Islet of Langerhans (tissue), 1 donor: ENCODE results near the gene STH.
A peak's percentile ranks its signal among the peaks of the same experiment; 100 is the strongest.

Source experiments
- FAIRE-seq: peaks from one replicate; lab custom pipeline; 2011; peaks lifted over from hg19 to GRCh38; lab: Jason Lieb, UNC

Gene STH

GRCh38 chr17:46027976-46028325 lies 28.9 kb downstream of the STH start:
- no peak for FAIRE-seq

GRCh38 chr17:46028374-46028773 lies 29.3 kb downstream of the STH start:
- no peak for FAIRE-seq

GRCh38 chr17:46028981-46029565 lies 30.0 kb downstream of the STH start:
- no peak for FAIRE-seq

GRCh38 chr17:46029627-46030026 lies 30.6 kb downstream of the STH start:
- FAIRE-seq, result no peak

GRCh38 chr17:46030752-46031151 lies 31.7 kb downstream of the STH start:
- no peak for FAIRE-seq

- FAIRE-seq, result no peak
Observed at GRCh38 chr17:46031440-46031839, 32.4 kb downstream of the STH start.

GRCh38 chr17:46031920-46032319 lies 32.9 kb downstream of the STH start:
- FAIRE-seq, result no peak

GRCh38 chr17:46032909-46033308 lies 33.9 kb downstream of the STH start:
- no peak for FAIRE-seq

GRCh38 chr17:46033392-46033791 lies 34.3 kb downstream of the STH start:
- no peak for FAIRE-seq

- FAIRE-seq, result no peak
Observed at GRCh38 chr17:46035112-46035818, 36.2 kb downstream of the STH start.

- FAIRE-seq, result no peak
Observed at GRCh38 chr17:46036491-46036890, 37.4 kb downstream of the STH start.

- FAIRE-seq, result no peak
Observed at GRCh38 chr17:46037722-46038255, 38.7 kb downstream of the STH start.

- FAIRE-seq, result no peak
Observed at GRCh38 chr17:46038414-46038813, 39.4 kb downstream of the STH start.

- FAIRE-seq, result no peak
Observed at GRCh38 chr17:46038937-46039336, 39.9 kb downstream of the STH start.

GRCh38 chr17:46039592-46040186 lies 40.6 kb downstream of the STH start:
- FAIRE-seq, result no peak

- no peak for FAIRE-seq
Observed at GRCh38 chr17:46042246-46042645, 43.2 kb downstream of the STH start.

- FAIRE-seq, result no peak
Observed at GRCh38 chr17:46042925-46043324, 43.9 kb downstream of the STH start.

GRCh38 chr17:46043606-46044005 lies 44.6 kb downstream of the STH start:
- FAIRE-seq, result no peak

- peak; percentile 96 for FAIRE-seq
Observed at GRCh38 chr17:46044286-46044928, 45.4 kb downstream of the STH start.

GRCh38 chr17:46044989-46045388 lies 45.9 kb downstream of the STH start:
- FAIRE-seq, result no peak

GRCh38 chr17:46045639-46046038 lies 46.6 kb downstream of the STH start:
- FAIRE-seq, result no peak

- FAIRE-seq, result no peak
Observed at GRCh38 chr17:46046957-46047356, 47.9 kb downstream of the STH start.

GRCh38 chr17:46047398-46047797 lies 48.3 kb downstream of the STH start:
- no peak for FAIRE-seq
